NCI-H2081 (cell line): ENCODE data around the gene MAPK1.
"Not testable (repeated sequence)": the region's sequence is repeated elsewhere in the genome, so short reads cannot be mapped to it uniquely, and the experiment has no call there.

ENCODE experiments used
- DNase-seq, 2 experiments: peaks; one replicate each; lab custom pipeline; 2025; lab: John Stamatoyannopoulos, UW

The MAPK1 gene

DNA sequence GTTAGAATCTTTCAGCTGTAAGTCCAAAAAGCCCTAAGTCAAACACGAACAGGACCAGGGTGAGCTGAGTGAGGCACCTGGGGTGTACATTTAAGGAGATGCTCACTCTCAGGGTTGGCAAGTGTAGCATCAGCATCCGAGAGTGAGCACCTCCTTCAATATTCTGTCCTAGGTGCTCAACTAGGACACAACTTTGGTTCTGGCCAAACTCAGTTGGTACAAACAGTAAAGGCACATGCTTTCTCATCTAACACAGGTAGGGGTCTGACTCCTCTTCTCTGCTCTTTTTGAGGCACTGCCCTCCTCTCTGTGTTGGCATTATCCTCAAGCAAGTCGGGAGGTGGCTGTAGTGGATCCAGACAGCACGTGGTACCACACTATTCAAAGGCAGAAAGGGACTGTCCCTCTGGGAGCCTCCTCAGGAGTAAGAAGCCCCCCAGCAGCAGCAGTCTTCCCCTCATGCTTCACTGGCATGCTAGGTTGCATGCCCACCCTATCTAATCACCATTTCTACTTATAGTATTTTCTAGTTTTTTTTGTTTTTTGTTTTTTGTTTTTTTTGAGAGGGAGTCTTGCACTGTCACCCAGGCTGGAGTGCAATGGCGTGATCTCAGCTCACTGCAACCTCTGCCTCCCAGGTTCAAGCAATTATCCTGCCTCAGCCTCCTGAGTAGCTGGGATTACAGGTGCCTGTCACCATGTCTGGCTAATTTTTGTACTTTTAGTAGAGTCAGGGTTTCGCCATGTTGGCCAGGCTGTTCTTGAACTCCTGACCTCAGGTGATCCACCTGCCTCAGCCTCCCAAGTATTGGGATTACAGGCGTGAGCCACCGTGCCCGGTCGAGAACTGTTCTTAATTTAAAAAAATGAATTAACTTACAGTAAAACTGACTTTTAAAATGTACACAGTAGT is 14.7 kb upstream of the MAPK1 start:
- DNase-seq: no peak

DNA sequence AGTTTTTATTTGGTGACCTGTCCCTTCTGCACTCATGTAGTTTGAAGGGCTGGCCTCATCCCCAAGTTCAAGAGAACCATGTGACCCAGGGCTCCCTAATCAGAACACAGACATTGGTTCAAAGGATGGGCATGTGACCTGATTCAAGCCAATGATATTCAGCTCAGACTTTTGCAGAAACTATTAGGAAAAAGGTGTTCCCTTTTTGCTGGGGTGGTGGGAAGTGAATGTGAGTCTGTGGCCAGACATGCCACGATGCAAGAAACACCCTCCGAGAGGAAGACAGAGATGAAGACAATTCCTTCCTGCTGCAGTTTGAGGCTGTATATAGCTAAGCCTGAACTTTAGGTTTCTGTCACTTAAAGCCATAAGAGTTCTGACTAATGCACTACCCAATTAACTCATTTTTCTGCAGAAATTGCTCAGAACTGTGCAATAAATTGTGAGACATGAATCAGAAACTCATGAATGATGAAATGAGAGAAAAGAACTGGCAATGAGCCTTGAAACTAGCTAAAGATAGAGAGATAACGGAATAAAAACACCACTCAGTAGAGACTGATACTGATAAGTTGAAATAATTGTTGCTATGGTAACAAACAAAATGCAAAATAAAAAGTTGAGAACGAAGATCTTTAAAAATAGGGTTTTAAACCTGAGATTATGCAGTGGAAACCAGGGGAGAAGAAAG is 9.2 kb upstream of the MAPK1 start:
- no peak for DNase-seq

DNA sequence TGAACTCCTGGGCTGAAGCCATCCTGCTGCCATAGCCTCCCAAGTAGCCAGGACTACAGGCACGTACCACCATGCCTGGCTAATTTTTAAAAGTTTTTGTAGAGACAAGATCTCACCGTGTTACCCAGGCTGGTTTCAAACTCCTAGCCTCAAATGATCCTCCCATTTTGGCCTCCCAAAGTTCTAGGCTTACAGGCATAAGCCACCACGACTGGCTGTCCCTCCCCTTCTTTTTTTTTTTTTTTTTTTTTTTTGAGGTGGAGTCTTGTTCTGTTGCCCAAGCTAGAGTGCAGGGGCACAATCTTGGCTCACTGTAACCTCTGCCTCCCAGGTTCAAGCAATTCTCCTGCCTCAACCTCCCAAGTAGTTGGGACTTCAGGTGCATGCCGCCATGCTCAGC is 7.5 kb upstream of the MAPK1 start:
- not testable (repeated sequence) for DNase-seq

DNA sequence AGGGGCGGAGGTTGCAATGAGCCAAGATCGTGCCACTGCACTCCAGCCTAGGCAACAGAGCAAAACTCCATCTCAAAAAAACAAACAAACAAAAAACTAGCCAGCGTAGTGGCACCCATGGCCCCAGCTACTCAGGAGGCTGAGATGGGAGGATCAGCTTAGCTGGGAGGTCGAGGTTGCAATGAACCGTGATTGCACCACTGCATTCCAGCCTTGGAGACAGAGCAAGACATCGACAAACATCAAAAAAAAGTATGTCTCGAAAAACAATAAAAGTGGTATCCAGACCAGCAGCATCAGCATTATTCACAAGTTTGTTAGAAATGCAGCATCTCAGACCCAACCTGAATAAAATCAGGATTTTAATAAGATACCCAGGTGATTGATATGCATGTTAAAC is 6.2 kb upstream of the MAPK1 start:
- DNase-seq: no peak

DNA sequence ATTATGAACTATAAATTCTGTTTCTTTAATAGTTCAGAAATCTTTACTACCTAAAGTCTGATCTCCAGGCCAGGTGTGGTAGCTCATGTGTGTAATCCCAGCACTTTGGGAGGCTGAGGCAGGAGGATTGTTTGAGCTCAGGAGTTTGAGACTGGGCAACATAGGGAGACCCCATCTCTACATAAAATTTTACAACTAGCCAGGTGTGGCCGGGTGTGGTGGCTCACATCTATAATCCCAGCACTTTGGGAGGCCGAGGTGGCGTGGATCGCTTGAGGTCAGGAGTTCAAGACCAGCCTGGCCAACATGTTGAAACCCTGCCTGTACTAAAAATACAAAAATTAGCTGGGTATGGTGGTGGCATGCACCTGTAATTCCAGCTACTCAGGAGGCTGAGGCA is 5.3 kb upstream of the MAPK1 start:
- not testable (repeated sequence) for DNase-seq

DNA sequence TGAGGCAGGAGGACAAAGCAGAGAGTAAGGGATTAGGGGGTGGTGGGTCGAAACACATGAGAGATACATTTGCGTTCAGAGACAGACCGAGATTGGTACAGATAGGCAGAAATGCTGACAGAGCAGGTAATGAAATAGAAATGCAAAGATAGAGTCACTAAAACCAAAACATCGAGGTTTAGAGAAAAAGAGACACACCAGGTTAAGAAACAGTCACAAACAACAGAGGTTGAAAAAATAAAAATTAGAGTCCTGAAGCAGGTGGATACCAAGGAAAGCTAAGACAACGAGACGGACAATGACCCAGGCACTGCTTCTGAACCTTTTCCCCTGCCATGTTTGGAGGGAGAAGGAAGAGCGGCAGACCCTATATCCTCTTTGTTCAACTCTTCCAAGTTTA is 1.2 kb upstream of the MAPK1 start:
- no peak for DNase-seq

DNA sequence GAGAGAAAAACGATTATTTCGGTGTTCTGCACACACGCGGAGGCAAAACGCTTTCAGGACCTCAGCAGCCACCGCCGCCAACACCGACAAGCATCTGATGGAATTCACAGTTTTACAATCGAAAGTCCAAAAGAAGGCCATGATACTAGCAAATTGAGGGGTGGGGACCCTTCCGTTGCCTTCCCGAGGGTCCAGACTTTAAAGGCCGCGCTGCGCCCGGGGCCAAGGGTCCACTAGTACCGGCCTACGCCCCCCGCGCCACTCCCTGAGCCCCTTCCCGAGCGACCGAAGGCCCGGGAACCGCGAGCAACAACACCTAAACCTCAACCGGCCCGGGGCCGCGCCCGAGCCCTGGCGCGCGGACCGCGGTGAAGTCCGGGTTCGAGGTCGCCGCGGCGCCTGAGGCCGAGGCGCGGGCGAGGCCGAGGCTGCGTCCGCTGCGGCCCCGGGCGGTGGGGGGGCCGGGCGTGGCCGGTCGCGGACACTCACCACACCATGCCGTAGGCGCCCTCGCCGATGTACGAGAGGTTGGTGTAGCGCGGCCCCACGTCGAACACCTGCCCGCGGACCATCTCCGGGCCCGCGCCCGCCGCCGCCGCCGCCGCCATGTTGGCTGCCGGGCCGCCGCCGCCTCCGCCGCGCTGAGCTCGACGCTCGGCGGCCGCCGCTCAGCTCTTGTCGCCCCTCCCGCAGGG is 465 bp downstream of the MAPK1 start:
- peak; percentile 19 to 50 for DNase-seq

DNA sequence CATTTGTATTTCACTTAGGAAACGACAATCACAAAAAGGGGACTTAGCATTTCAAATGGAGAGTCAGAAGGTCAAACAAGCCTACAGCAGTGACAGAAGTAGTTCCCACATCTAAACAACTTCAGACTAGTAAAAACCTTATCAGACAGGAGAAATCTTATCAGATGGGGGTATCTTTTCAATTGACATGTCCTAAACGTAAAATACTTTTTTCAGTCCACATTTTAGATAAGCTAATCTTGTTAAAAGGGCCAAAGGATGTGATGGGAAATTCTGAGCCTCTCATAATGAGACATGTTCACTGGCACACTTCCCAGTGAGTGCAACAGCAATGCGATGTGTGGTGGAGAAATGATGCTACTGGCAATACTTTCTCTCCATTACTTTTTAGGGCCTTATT is 2.4 kb downstream of the MAPK1 start:
- peak in 1 of 2 experiments; percentile 1 for DNase-seq

DNA sequence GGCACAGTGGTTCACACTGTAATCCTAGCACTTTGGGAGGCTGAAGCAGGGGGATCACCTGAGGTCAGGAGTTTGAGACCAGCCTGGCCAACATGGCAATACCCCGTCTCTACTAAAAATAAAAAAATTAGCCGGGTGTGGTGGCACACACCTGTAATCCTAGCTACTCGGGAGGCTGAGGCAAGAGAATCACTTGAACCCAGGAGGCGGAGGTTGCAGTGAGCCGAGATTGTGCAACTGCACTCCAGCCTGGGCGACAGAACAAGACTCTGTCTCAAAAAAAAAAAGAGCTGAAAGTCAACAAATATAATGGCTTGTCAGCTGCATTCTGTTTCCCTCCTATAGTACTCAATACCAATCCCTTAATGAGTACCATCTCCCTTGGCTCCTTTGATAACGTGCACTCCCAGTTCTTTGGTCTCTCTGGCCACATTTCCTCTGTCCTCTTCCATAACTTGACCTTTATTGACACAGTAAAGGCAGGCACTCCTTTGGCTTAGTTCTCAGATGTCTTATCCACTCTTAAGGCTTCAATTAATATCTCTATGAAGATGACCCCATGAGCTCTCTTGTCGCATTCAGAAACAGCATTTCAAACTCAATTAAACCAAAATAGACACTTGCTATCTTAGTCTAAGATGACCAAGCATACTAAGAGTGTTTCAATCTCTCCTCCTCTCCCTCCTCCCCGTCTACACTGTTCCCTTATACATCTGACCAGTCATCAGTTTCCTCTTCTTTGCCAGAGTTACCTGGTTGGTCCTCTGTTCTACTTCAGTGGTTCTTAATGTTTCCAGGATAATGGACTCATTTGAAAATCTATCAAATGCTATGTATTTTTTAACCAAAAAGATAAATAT is 4.8 kb downstream of the MAPK1 start:
- no peak for DNase-seq

DNA sequence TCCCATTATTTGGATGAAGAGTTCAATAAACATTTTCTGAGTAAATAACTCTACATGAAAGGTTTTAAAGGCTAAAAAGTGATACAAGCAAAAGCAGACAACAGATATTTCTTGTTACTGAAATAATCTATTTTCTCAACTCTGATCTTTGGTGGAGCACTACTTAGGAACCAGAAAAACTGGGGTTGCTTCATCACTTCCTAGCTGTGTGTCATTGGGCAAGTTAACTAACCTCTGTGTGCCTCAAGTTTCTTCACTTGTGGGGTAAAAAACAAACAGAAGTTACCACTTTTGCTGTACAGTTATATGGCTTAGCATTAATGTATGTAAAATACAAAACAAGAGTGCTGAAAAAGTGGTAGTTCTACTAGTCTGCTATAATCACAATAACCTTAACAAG is 5.6 kb downstream of the MAPK1 start:
- DNase-seq: no peak

DNA sequence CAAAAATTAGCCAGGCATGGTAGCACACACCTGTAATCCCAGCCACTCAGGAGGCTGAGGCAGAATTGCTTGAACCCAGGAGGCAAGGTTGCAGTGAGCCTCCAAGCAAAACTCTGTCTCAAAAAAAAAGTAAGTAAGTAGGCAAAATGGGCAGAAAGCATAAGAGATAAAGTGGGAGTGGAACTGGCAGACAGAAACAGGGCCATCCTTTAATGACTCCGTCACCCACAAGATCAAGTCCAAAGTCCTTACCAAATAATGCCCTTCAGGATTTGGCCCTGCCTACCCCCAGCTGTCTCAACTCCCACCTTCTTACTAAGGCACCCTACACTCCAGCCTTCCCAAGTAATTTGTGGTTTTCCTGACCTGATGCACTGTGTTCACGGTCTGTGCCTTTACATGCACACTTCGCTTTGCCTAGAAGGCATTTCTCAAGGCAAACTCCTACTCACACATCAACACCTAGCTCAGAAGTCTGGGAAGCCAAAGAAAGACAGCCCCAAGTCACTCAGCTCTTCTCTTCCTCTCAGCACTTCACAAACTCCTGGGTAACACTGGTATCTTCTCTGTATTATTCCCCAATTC is 6.1 kb downstream of the MAPK1 start:
- DNase-seq: no peak

DNA sequence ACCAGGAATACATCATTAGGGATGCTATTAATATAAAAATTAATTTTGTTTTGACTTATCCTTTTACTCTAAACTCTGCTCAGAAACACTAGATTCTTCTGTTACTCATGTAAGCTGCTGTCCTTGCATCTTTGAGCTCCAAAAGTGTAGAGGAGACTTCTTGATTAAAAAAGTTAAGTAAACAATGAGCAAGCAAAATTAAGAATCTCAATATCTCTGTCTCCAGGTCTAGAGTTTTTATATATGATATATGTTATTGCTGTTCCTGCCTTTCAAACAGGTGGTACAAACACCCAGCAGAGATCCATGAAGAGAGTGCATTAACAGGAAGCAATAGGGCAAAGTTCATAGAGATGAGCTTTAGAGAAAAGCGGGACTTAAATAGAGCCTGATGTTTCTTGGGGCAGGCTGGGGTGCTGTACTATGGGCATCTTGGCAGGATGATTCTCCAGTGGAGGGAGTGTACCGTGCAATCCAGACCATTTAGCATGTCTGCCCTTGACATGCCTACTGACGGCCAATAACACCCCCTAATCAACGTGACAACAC is 6.9 kb downstream of the MAPK1 start:
- DNase-seq: no peak

DNA sequence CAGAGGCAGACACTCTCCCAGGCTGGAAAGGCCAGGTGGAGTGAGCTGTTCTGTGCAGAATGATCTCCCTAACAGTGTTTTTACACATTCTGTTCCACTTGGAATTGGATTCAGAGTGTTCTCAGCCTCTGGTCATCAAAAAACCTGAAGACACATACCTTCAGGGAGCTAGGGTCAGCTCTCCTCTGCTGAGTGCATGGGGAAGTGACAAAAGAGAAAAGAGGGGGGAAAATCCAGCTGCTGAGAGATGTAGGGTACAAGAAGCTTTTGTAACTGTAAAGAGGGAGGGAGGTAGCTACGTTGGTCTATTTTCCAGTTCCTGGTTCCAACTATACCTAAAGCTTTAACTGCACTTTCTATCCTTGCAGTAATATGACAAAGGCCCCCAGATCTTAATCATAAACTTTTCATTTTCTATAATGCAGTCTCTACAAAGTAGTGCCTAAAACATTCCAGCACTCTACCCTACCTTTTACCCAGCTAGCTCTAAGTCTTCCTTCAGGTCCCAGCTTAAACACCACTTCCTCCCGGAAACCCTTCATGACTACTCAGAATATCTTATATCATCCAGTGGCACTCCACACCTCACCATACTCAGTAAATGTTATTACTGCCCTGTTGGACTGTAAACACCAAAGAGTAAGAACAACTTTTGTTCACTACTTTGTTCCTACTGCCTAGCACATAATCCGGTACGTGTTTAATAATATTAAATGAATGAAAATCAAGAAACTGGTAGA is 9.2 kb downstream of the MAPK1 start:
- no peak for DNase-seq

DNA sequence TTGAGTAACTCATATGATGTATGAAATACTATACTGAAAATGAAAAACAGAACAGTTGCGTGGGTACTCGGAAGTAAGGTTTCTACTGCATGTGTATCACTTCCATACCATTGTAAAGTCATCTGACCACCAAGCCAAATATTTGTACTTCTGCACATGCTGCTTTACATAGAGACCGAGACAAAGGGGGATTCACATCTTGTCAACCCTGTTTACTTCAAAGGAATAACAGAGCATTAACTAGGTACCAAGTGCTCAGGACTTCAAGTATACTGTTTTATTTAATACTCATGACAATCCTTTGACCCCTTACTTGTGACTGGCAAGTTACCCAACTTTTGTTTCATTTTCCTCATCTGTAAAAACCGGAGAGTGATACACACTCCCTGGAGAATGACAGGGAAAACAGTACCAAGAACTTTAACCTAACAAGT is 9.9 kb downstream of the MAPK1 start:
- DNase-seq: peak in 1 of 2 experiments; percentile 1

DNA sequence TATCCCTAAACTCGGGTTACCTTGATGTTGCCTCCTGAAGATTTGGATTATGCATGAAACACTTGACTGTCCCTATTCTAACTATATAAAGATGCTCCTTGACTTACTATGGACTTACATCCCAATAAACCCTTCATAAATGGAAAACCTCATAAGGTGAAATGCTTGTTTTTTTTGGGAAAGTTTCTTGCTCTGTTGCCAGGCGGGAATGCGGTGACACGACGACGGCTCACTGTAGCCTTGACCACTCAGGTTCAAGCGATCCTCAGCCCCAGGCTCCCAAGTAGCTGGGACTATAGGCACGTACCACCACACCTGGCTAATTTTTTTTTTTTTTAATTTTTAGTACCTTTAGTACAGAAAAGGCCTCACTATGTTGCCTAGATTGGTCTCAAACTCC is 10.6 kb downstream of the MAPK1 start:
- DNase-seq: no peak

DNA sequence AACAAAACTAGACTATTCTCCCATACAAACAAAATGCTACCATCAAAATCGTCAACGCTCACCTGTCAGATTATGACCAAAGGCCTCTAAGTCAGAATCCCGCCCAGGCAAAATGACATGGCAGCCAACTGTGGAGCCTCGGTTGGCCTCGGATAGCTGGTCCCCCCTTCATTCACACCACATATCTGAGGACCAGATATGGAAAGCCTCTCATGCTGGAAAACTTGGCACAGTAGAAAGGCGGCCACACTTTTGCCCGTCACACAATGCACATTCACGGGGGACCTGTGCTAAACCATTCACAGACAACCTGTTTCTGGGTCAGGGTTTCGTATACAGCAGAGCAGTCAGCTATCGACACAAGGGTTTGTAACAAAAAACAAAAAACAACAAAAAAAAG is 11.2 kb downstream of the MAPK1 start:
- DNase-seq: no peak

DNA sequence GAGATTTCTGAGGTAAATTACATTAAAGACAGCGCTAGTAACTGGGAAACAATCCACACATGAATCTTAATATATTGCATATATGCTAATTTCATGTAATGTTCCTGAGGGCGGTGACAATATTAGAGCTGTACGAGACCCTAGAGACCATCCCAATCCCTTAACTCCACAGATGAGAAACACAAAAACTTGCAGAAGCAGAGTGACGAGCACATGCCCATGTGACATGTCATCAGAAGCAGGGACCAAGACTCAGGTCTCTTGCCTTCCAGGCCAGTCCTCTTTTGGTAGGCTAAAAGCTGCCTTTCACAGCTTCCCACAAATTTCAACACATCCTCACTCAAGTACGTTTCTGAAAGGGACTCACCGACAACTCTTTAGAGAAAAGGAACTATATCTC is 11.8 kb downstream of the MAPK1 start:
- DNase-seq: no peak

DNA sequence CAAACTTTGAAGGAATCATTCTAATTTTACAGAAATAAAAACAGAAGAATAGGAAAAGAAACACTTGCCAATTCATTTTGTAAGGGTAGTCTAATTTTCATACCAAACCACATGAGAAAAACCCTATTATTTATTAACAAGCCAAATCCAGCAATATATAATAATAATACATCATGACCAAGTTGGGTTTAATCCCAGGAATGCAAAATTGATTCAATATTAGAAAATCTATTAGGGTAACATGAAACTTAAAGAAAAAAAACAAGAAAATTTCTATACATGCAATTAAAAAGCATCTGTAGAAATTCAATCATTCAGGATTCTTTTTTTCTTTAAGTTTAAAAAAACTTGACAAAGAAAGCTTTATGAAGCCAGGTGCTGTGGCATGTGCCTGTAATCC is 16.8 kb downstream of the MAPK1 start:
- DNase-seq: no peak

DNA sequence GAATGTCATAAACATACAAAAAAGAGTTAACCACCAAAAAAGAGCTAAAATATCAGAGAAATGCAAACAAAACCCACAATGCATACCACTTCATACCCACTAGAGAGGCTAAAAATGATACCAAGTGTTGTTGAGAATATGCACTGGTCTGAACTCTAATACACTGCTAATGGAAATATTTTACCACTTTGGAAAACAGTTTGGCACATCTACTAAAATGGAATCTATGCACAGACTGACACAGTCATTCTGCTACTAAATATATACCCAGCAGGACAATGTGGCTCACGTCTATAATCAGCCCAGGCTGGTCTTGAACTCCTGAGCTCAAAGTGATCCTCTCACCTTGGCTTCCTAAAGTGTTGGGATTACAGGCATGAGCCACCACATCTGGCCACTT is 18.0 kb downstream of the MAPK1 start:
- DNase-seq: no peak

DNA sequence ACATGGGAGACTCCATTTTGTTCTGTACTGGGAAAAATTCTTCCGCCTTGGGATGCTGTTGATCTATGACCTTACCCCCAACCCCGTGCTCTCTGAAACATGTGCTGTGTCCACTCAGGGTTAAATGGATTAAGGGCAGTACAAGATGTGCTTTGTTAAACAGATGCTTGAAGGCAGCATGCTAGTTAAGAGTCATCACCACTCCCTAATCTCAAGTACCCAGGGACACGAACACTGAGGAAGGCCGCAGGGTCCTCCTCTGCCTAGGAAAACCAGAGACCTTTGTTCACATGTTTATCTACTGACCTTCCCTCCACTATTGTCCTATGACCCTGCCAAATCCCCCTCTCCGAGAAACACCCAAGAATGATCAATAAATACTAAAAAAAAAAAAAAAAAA is 19.4 kb downstream of the MAPK1 start:
- not testable (repeated sequence) for DNase-seq
